Measurements from ENCODE around the gene RAD50.

GRCh38 chr5:132666310-132667123 lies 109.7 kb downstream of the RAD50 start:
- TF ChIP-seq CTCF (IDR thresholded peaks at IDR 0.05) (no peak), POLR2A (IDR thresholded peaks at IDR 0.05) (no peak), POLR2AphosphoS5 (IDR thresholded peaks at IDR 0.05) (no peak)
